ENCODE measurements around the gene SRCIN1.

GRCh38 chr17:38598536-38598935 lies 7.2 kb downstream of the SRCIN1 start:
- TF ChIP-seq CTCF (IDR thresholded peaks at IDR 0.05) (no peak), ZFX (IDR thresholded peaks at IDR 0.05; ENCODE audit: borderline replicate concordance) (no peak)

Measured in 22Rv1 (cell line).